Activated CD4-positive, alpha-beta memory T cell treated with anti-CD3 and anti-CD28 coated beads, Interleukin-2, amount 10 ng/mL, durations not matched to agents 7 days and 5 days (primary cell): ENCODE measurements around the gene PRKD3. TPM values are rescaled to one million over a fixed set of nuclear protein-coding genes. Genes with fewer than 3 reads are reported as not detected.

Source experiments
- CTCF ChIA-PET: fragments of 350-600 bp; sonication (Branson Sonifier 250); formaldehyde crosslinking; loops from one replicate; lab custom pipeline; 2021; ENCODE audit warnings: antibody characterized with exemption, inconsistent platforms; lab: Charles Lee
- POLR2A ChIA-PET: fragments of 350-600 bp; sonication (Branson Sonifier 250); formaldehyde crosslinking; loops from one replicate; lab custom pipeline; 2021; ENCODE audit warnings: antibody characterized with exemption; lab: Charles Lee
- DNase-seq: peaks from one replicate; pipeline ENCODE4 v3.0.0-alpha.2; 2020
- H3K27ac Mint-ChIP-seq: one replicate; pipeline ENCODE4 v1.8.0; 2021; ENCODE audit warnings: mild to moderate bottlenecking, mixed read lengths
- H3K27me3 Mint-ChIP-seq: one replicate; pipeline ENCODE4 v1.8.0; 2021; ENCODE audit warnings: mixed read lengths
- H3K36me3 Mint-ChIP-seq: one replicate; pipeline ENCODE4 v1.8.0; 2021; ENCODE audit warnings: low read depth, mixed read lengths
- H3K4me1 Mint-ChIP-seq: one replicate; pipeline ENCODE4 v1.8.0; 2021; ENCODE audit warnings: mixed read lengths
- H3K4me3 Mint-ChIP-seq: one replicate; pipeline ENCODE4 v1.8.0; 2021; ENCODE audit warnings: mild to moderate bottlenecking, mixed read lengths
- H3K9me3 Mint-ChIP-seq: one replicate; pipeline ENCODE4 v1.8.0; 2021; ENCODE audit warnings: mixed read lengths
- total RNA-seq, 2 experiments: library from RNA; stranded (reverse); gene quantifications; one replicate each; pipeline ENCODE4 v1.2.3, GENCODE V29; 2021

PRKD3 gene
- total RNA-seq, 2 experiments from 2014 or later, result 19.3 to 20.6 TPM

DNA sequence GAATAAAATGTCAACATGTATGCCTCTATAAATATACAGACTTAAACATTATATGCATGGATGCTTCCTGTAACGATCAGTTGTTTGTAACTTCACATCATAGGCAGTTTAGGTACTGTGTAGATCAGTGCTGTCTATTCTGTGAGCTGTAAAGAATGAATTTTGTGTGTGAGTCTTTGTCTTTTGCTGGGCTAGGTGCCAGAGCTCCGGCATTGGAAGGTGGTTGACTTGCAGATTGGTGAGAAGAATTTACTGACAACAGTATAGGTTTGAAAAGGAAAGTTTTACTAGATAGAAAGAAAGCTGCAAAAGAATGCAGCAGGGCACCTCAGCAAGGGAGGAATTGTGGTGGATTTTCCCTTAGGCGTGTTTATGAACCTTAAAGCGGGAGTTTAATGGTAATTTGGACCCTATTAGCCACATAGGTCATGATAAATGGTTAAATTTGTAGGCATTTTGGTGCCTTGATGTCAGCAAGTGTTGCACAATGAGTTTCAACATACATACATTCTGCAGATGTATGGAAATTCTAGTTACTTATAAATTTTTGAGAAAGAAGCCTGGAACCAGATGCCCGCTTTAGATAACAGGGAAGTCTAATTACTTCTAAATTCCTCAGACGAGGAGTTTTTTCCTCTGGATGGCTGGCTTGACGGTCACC lies 13.1 kb upstream of the PRKD3 start:
- no peak for DNase-seq
- no peaks in the 10 kb centered on the region for H3K36me3 Mint-ChIP-seq
- CTCF ChIA-PET, result interaction anchor here (1.5 kb wide), 1 partner anchor 15 kb away, joined by 3 read pairs; no protein-coding TSS in a partner anchor
- H3K27me3 Mint-ChIP-seq, result peaks cover 51% of the 10 kb centered on the region
- H3K4me3 Mint-ChIP-seq, result no peak overlapping the region
- POLR2A ChIA-PET, result interaction anchor here (0.7 kb wide), 1 partner anchor 14 kb away, joined by 3 read pairs; no protein-coding TSS in a partner anchor
- no peak overlapping the region for H3K27ac Mint-ChIP-seq
- H3K9me3 Mint-ChIP-seq, result no peaks in the 10 kb centered on the region
- no peaks in the 10 kb centered on the region for H3K4me1 Mint-ChIP-seq

DNA sequence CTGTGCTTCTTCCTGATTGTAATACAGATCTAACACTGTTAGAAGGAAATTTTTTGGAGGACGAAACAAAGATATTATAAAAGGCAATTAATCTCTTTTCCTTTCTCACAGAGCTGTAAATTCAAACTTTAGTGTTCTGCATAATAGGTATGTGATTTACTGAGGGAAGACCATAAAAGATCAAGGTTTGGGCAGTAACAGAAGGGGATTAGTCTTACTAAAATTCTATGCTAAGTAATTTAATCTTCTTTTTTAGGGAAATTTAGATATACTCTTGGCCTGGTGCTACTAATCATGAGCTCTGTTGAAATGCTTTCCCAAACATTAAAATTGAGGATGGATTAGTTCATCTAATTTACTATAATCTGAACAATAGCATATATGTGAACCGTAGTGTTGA lies 11.0 kb upstream of the PRKD3 start:
- H3K27ac Mint-ChIP-seq, result no peak overlapping the region
- no peak overlapping the region for H3K4me3 Mint-ChIP-seq
- ChIA-PET POLR2A (no interaction called here), CTCF (no interaction called here)
- peaks cover 55% of the 10 kb centered on the region for H3K27me3 Mint-ChIP-seq
- no peak for DNase-seq
- H3K9me3 Mint-ChIP-seq, result no peaks in the 10 kb centered on the region
- H3K4me1 Mint-ChIP-seq, result no peaks in the 10 kb centered on the region
- no peaks in the 10 kb centered on the region for H3K36me3 Mint-ChIP-seq

DNA sequence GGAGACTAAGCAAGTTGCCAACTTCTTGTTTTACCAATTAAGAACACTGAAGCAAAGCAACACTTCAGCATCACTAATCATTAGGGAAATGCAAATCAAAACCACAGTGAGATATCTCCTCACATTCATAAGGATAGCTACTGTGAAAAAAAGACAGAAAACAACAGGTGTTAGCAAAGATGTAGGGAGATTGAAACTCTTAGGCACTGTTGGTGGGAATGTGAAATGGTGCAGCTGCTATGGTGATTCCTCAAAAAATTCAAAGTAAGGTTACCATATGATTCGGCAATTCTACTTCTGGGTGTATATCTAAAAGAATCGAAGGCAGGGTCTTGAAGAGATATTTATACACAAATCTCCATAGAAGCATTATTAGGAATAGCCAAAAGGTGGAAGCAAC lies 8.6 kb upstream of the PRKD3 start:
- POLR2A ChIA-PET, result no interaction called here
- Mint-ChIP-seq H3K36me3 (no peaks in the 10 kb centered on the region), H3K27ac (no peak overlapping the region), H3K4me1 (no peaks in the 10 kb centered on the region), H3K9me3 (no peaks in the 10 kb centered on the region), H3K27me3 (peaks cover 42% of the 10 kb centered on the region), H3K4me3 (no peak overlapping the region)
- CTCF ChIA-PET, result no interaction called here
- no peak for DNase-seq

DNA sequence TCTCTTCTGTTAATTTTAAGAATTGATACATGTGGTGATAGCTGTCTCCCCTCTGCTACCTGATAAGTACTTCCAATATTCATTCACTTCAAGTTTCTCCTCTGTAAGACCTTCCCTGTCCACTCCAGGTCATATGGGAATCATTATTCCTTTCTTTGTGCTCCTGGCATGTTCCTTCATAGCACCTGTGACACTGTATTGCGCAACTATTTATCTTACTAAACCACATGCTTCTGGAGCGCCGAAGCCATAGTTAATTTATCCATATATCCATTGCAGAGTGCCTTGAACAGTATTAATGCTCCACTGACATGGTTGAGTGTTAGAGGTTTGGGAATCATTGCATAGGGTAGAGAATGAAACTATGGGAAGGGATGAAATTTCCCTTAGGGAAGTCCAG lies 7.9 kb upstream of the PRKD3 start:
- ChIA-PET CTCF (no interaction called here), POLR2A (no interaction called here)
- no peaks in the 10 kb centered on the region for H3K36me3 Mint-ChIP-seq
- H3K27me3 Mint-ChIP-seq, result peaks cover 40% of the 10 kb centered on the region
- no peak for DNase-seq
- H3K9me3 Mint-ChIP-seq, result no peaks in the 10 kb centered on the region
- no peak overlapping the region for H3K4me3 Mint-ChIP-seq
- no peak overlapping the region for H3K27ac Mint-ChIP-seq
- H3K4me1 Mint-ChIP-seq, result no peaks in the 10 kb centered on the region

DNA sequence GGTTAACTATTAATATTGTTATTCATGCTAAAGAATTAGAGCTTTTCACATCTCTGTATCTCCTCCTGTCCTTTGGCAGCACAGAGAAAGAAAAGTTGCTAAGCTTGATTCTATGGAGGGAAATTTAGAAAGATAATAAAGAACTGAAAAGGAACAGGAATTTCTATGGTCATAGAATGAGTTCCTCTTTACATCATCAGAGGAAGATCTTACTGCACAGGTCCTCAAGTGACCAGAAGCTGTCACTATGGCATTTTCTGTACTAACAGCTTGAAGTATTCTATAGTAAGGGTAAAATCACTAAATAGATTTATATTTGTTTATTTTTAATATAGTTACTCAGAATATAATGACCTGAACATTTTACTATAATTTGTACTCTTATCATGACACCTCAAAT lies 6.0 kb upstream of the PRKD3 start:
- DNase-seq, result no peak
- peaks cover 51% of the 10 kb centered on the region for H3K27me3 Mint-ChIP-seq
- no peak overlapping the region for H3K4me3 Mint-ChIP-seq
- H3K9me3 Mint-ChIP-seq, result no peaks in the 10 kb centered on the region
- CTCF ChIA-PET, result interaction anchor here (0.9 kb wide), 1 partner anchor 18 kb away, joined by 4 read pairs; no protein-coding TSS in a partner anchor
- H3K27ac Mint-ChIP-seq, result no peak overlapping the region
- H3K36me3 Mint-ChIP-seq, result no peaks in the 10 kb centered on the region
- POLR2A ChIA-PET, result no interaction called here
- peaks cover 3% of the 10 kb centered on the region for H3K4me1 Mint-ChIP-seq

DNA sequence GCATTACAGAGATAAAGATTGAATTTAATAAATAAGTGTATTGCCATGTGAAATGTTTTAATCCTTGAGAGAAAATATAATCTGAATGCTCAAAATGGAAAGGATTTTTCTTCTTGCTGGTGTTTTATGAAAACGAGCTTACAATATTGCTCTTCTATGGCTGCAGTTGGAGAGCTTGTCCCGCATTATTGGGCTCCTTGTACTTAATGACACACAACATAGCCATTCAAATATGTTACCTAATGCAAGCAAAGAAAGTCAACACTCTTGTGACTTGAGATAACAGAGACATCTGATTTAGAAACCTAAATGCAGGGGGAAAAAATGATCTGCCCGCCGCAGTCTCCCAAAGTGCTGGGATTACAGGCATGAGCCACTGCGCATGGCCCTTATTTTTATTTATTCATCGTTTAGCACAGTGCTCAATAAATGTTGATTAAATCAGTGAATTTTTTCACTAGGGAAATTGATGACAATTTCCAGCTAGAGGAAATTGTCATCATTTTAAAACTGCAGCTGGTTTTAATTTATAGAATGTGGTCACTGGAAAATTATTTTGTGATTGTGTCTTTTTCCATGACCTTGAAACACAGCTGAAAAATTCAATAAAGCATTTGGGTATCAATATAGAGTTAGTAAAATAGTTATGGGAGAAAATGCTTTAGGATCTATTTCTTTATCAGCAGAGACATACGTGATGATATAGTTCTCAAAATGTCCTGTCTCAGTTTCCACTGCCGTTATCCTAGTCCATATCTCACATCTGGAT lies 2.4 kb upstream of the PRKD3 start:
- ChIA-PET POLR2A (no interaction called here), CTCF (interaction anchor here (1.4 kb wide), 1 partner anchor 23 kb away, joined by 3 read pairs; no protein-coding TSS in a partner anchor)
- peaks cover 9% of the 10 kb centered on the region for H3K36me3 Mint-ChIP-seq
- H3K27ac Mint-ChIP-seq, result no peak overlapping the region
- no peaks in the 10 kb centered on the region for H3K9me3 Mint-ChIP-seq
- DNase-seq, result no peak
- H3K4me3 Mint-ChIP-seq, result no peak overlapping the region
- H3K27me3 Mint-ChIP-seq, result peaks cover 37% of the 10 kb centered on the region
- peaks cover 23% of the 10 kb centered on the region for H3K4me1 Mint-ChIP-seq

DNA sequence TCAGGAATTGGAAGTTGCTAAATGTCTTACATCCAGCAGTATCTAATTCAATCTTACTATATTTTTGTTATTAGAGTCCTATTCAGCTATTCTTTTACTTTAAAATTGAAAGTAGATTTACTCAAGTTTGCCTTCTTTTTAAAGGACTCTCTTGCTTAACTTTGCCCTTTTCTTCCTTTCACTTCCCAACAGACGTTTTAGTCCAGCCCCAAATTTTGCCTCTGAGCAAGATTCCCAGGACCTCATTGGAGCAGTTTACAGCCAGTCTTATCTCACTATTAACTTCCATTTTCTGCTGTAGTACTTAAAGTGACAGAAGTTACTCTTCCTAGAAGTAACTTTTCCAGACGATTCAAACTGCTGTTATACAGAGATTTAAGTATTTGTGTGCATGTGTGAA lies 1.7 kb upstream of the PRKD3 start:
- no peaks in the 10 kb centered on the region for H3K9me3 Mint-ChIP-seq

DNA sequence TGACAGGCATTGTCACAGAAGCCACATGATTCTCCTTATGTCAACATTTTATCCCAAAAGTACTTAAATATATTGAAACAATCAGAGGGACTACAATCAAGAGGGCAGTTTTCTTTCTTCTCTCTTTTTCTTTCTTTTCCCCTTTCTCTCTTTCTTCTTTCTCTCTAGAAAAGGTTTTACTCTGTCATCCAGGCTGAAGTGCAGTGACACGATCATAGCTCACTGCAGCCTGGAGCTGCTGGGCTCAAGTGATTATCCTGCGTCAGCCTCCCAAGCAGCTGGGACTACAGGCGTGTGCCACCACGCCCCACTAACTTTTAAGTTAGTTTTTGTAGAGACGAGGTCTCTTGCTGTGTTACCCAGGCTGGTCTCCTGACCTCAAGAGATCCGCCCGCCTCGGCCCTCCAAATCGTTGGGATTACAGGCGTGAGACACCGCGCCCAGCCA lies 1.0 kb upstream of the PRKD3 start:
- Mint-ChIP-seq H3K4me3 (peak overlapping the region; percentile 80), H3K4me1 (peaks cover 32% of the 10 kb centered on the region), H3K9me3 (no peaks in the 10 kb centered on the region), H3K27ac (no peak overlapping the region), H3K27me3 (peaks cover 31% of the 10 kb centered on the region), H3K36me3 (peaks cover 9% of the 10 kb centered on the region)
- CTCF ChIA-PET, result no interaction called here
- POLR2A ChIA-PET, result interaction anchor here (1.0 to 1.8 kb wide), 4 partner anchors 61 to 359 kb away, joined by 3 to 6 read pairs (median 4); partner anchors contain the start of genes CEBPZOS and STRN
- DNase-seq, result no peak

More for the DNA sequence above, 1.7 kb upstream of the PRKD3 start:
- ChIA-PET POLR2A (interaction anchor here (1.2 to 1.6 kb wide), 2 partner anchors 61 to 130 kb away, joined by 3 to 6 read pairs; partner anchors contain the start of gene CEBPZOS), CTCF (no interaction called here)
- H3K36me3 Mint-ChIP-seq, result peaks cover 9% of the 10 kb centered on the region
- no peak for DNase-seq
- H3K27me3 Mint-ChIP-seq, result peaks cover 34% of the 10 kb centered on the region
- no peak overlapping the region for H3K4me3 Mint-ChIP-seq
- peaks cover 30% of the 10 kb centered on the region for H3K4me1 Mint-ChIP-seq
- H3K27ac Mint-ChIP-seq, result no peak overlapping the region

DNA sequence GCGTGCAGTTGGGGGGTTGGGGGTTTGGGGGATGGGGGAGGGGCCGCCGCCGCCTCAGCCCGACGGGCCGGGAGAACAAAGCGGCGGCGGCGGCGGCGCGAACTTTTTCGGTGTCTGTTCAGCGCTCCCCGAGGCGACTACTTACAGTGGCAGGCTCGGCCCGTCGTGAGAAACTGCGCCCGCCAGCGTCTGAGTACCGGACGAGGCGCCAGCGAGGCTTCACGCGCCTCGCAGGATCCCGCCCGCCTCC lies 172 bp downstream of the PRKD3 start:
- H3K27me3 Mint-ChIP-seq, result peaks cover 29% of the 10 kb centered on the region
- no peaks in the 10 kb centered on the region for H3K9me3 Mint-ChIP-seq
- DNase-seq, result no peak
- peak overlapping the region; percentile 60 for H3K4me3 Mint-ChIP-seq
- H3K27ac Mint-ChIP-seq, result no peak overlapping the region
- peaks cover 32% of the 10 kb centered on the region for H3K4me1 Mint-ChIP-seq
- H3K36me3 Mint-ChIP-seq, result peaks cover 9% of the 10 kb centered on the region
- CTCF ChIA-PET, result no interaction called here
- POLR2A ChIA-PET, result interaction anchor here (1.0 to 1.8 kb wide), 7 partner anchors 13 to 358 kb away, joined by 3 to 5 read pairs (median 3); partner anchors contain the start of genes CEBPZOS and STRN

DNA sequence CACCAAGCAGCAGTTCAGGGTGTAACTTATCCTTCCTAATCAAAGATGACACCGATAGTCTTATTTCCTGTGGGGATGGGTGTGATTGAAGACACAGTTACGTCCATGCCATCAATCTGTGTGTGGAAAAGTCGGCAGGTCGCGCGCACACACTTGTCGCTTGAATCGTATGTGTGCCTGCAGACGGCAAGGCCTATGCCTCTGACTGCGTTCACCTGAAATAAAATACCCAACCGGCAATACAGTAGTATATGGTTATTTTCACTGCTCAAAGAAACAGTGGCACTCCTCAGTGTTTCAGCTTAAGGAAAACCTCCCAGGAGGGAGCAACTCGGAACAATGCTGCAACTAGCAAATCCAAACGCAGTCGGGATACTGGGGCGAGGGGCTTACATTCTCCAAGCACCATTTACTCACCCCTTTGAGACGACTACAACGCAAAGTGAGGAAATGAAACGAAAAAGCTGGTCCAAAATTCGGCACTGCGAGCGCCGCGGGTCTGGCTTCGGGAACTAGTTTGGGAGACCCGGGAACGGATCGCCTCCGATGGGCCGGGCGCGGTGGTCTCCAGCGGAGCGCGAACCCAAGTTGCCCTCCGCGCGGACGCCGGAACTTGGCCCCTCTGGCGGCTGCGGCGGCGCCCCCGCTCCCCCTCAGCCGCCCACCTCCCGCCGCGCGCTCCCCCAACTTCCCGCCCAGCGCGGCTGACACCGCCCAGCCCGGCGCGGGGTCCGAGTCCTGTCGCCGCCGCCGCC lies 675 bp downstream of the PRKD3 start:
- POLR2A ChIA-PET, result interaction anchor here (1.0 to 1.8 kb wide), 6 partner anchors 13 to 358 kb away, joined by 3 to 5 read pairs (median 3); partner anchors contain the start of genes CEBPZOS and STRN
- H3K4me1 Mint-ChIP-seq, result peaks cover 32% of the 10 kb centered on the region

DNA sequence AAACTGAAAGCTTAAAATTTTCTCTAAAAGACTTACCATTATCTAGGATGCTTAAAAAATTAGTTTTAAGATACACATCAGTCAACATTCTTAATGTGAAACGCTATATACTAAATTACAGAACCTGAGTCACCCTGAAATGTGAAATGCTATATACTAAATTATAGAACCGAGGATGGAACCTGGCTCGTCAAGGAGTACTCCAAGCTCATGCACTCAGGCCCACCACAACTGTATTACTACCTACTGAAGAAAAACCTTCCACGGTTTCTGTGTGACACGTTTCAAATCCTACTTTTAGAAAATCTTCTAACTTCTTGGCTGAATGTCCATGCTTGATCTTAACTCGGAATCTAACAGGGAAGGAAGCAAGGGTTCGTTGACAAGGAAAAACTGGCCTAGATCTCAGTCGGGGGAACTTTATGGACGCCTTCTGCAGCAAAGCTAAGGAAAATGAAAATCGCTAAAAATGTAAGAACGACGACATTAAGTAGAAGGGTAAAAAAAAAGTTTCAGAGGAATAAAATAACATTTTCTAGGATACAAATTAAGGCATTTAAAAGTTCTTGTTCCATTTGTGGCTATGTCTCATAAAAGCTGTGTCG lies 1.4 kb downstream of the PRKD3 start:
- no peak for DNase-seq
- CTCF ChIA-PET, result interaction anchor here (1.3 kb wide), 1 partner anchor 14 kb away, joined by 3 read pairs; no protein-coding TSS in a partner anchor
- peaks cover 29% of the 10 kb centered on the region for H3K27me3 Mint-ChIP-seq
- H3K4me3 Mint-ChIP-seq, result peak overlapping the region; percentile 92
- H3K36me3 Mint-ChIP-seq, result peaks cover 9% of the 10 kb centered on the region
- POLR2A ChIA-PET, result interaction anchor here (0.5 to 1.6 kb wide), 5 partner anchors 12 to 670 kb away, joined by 3 read pairs; partner anchors contain the start of gene CEBPZOS
- peak overlapping the region; percentile 72 for H3K27ac Mint-ChIP-seq
- no peaks in the 10 kb centered on the region for H3K9me3 Mint-ChIP-seq
- H3K4me1 Mint-ChIP-seq, result peaks cover 37% of the 10 kb centered on the region

More for the DNA sequence above, 675 bp downstream of the PRKD3 start:
- Mint-ChIP-seq H3K4me3 (peak overlapping the region; percentile 92), H3K36me3 (peaks cover 9% of the 10 kb centered on the region), H3K27ac (peak overlapping the region; percentile 72), H3K9me3 (no peaks in the 10 kb centered on the region), H3K27me3 (peaks cover 29% of the 10 kb centered on the region)
- DNase-seq, result peak; percentile 40
- CTCF ChIA-PET, result no interaction called here

DNA sequence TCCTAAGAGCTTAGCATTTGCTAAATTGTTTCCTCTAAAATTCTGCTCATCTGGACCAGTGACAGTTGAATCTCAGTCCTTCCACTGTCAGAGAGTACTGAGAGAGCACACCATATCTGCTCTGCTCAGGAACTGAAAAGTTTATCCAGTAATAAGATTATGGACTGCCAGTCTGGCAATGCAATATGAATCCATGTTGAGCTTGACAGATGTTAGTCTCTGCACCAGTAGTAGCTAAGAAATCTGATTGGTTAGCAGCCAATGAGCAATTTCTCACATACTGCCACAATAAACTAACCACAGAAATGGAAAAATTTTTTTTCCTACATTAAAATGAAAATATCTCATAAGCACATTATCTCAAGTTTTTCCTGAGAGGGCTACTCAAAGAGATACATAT lies 2.3 kb downstream of the PRKD3 start:
- no peak for DNase-seq
- Mint-ChIP-seq H3K4me3 (no peak overlapping the region), H3K4me1 (peaks cover 45% of the 10 kb centered on the region), H3K27ac (no peak overlapping the region), H3K36me3 (peaks cover 14% of the 10 kb centered on the region), H3K27me3 (peaks cover 26% of the 10 kb centered on the region), H3K9me3 (no peaks in the 10 kb centered on the region)
- POLR2A ChIA-PET, result interaction anchor here (0.5 to 0.6 kb wide), 3 partner anchors 67 to 669 kb away, joined by 3 read pairs; no protein-coding TSS in a partner anchor
- CTCF ChIA-PET, result interaction anchor here (1.3 kb wide), 1 partner anchor 15 kb away, joined by 3 read pairs; no protein-coding TSS in a partner anchor
